Measurements from ENCODE around the gene RGS3.

DNA sequence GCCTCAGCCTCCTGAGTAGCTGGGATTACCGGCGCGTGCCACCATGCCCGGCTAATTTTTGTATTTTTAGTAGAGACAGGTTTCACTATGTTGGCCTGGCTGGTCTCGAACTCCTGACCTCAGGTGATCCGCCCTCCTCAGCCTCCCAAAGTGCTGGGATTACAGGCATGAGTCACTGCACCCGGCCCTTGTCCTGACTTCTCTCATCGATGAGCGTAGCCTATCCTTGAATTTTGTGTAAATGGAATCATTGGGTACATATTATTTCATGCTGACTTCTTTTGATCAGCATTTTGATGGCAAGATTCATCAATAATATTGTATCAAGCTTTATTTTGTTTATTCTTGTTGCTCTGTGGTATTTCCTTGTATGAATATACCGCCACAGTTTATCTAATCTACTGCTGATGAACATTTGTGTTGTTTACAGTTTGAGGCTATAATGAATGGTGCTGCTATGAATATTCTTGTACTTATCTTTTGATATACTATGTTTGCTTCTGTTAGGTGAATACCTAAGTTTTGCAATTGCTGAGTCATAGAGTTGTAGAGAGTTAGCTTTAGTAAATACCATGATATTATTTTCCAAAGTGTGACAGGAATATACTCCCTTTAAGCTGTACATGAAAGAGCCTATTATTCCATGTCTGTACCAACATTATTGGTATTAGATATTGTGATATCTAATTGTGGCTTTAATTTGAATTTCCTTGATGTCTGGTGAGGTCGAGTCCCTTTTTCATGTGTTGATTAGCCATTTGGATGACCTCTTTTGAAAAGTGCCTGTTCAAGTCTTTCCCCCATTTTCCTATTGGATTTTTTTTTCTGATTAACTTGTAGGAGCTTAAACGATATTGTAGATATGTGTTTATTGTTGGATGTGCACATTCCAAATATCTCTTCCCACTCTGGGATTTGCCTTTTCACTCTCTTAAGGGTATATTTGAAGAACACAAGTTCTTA lies 107.5 kb downstream of the RGS3 start:
- TF ChIP-seq, protein P1, sequence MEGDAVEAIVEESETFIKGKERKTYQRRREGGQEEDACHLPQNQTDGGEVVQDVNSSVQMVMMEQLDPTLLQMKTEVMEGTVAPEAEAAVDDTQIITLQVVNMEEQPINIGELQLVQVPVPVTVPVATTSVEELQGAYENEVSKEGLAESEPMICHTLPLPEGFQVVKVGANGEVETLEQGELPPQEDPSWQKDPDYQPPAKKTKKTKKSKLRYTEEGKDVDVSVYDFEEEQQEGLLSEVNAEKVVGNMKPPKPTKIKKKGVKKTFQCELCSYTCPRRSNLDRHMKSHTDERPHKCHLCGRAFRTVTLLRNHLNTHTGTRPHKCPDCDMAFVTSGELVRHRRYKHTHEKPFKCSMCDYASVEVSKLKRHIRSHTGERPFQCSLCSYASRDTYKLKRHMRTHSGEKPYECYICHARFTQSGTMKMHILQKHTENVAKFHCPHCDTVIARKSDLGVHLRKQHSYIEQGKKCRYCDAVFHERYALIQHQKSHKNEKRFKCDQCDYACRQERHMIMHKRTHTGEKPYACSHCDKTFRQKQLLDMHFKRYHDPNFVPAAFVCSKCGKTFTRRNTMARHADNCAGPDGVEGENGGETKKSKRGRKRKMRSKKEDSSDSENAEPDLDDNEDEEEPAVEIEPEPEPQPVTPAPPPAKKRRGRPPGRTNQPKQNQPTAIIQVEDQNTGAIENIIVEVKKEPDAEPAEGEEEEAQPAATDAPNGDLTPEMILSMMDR (IDR thresholded peaks at IDR 0.05; ENCODE audit: extremely low read depth in 1 of 2, insufficient read depth in 1 of 2, low read depth in 1 of 2, low read length in 2 of 2): no peak
- TF ChIP-seq EZH2 (IDR thresholded peaks at IDR 0.05; ENCODE audit: borderline replicate concordance, low read depth, low read length, severe bottlenecking) (no peak), POLR2A (IDR thresholded peaks at IDR 0.05; ENCODE audit: low read depth, low read length) (no peak), POLR2AphosphoS5 (IDR thresholded peaks at IDR 0.05; ENCODE audit: insufficient read depth, low read depth, low read length) (no peak), GATA2 (IDR thresholded peaks at IDR 0.05; ENCODE audit: insufficient read depth, insufficient read length, low read depth, low read length) (no peak), JUN (IDR thresholded peaks at IDR 0.05; ENCODE audit: borderline replicate concordance, insufficient read depth, insufficient read length, low read depth) (no peak)
- TF ChIP-seq, protein P2, sequence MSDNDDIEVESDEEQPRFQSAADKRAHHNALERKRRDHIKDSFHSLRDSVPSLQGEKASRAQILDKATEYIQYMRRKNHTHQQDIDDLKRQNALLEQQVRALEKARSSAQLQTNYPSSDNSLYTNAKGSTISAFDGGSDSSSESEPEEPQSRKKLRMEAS (IDR thresholded peaks at IDR 0.05; ENCODE audit: insufficient read depth, insufficient read length): no peak
